Right lobe of liver (tissue), 4 donors: Measurements from ENCODE around the gene ING1.

Source experiments
- CTCF ChIP-seq, 4 donors: fragments of 200-600 bp in 3 of 4; fragments of 450-650 bp in 1 of 4; IDR thresholded peaks; one replicate each; pipeline versions ENCODE4 v1.5.1 to v1.8.0; 2016 to 2022; ENCODE audit warnings: antibody characterized with exemption in 4 of 4, mild to moderate bottlenecking in 2 of 4
- POLR2A ChIP-seq: fragments of 450-650 bp; IDR thresholded peaks from one replicate; pipeline ENCODE4 v1.6.1; 2017; ENCODE audit warnings: antibody characterized with exemption, mild to moderate bottlenecking
- donor health status: DM: no; HTN: no; CAD: no.
- donor health status: DM: no; HTN: no; CAD: no.
- donor health status: DM: no; HTN: yes; CAD: no.

GRCh38 chr13:110713981-110714796, 689 bp downstream of the ING1 start:
- TF ChIP-seq CTCF (IDR thresholded peaks at IDR 0.05): no peak
- no peak for TF ChIP-seq POLR2A
